HepG2 (cell line): ENCODE measurements around the gene GBA2. TPM values are rescaled to one million over a fixed set of nuclear protein-coding genes. Genes with fewer than 3 reads are reported as not detected.

Experiments used
- DR1 ChIP-seq: sonication (generic); formaldehyde crosslinking; IDR thresholded peaks from 2 replicates; pipeline ENCODE4 v1.8.0; 2021; ENCODE audit warnings: mild to moderate bottlenecking, missing genetic modification reagents, inconsistent platforms
- GABPB1 ChIP-seq: IDR thresholded peaks from 2 replicates; pipeline ENCODE4 v1.6.1; 2016; ENCODE audit warnings: mild to moderate bottlenecking, missing genetic modification reagents, moderate library complexity, missing compliant biosample characterization
- HNF1B ChIP-seq: sonication (generic); formaldehyde crosslinking; IDR thresholded peaks from 2 replicates; pipeline ENCODE4 v1.5.1; 2020; ENCODE audit warnings: mild to moderate bottlenecking, moderate library complexity, missing genetic modification reagents
- IRF2 ChIP-seq: IDR thresholded peaks from 2 replicates; pipeline ENCODE4 v1.6.1; 2018; ENCODE audit warnings: missing genetic modification reagents, missing compliant biosample characterization
- IRX3 ChIP-seq: sonication (generic); formaldehyde crosslinking; IDR thresholded peaks from 2 replicates; pipeline ENCODE4 v1.8.1; 2023; ENCODE audit warnings: mild to moderate bottlenecking, low read depth, missing genetic modification reagents, borderline replicate concordance
- KAT7 ChIP-seq: IDR thresholded peaks from 2 replicates; pipeline ENCODE4 v1.6.1; 2018; ENCODE audit warnings: borderline replicate concordance, missing compliant biosample characterization
- NFE2 ChIP-seq: sonication (generic); formaldehyde crosslinking; IDR thresholded peaks from 2 replicates; pipeline ENCODE4 v1.4.0; 2020; ENCODE audit warnings: missing genetic modification reagents
- NR2F1 ChIP-seq, 2 experiments: fragments of 450-650 bp in 1 of 2; formaldehyde crosslinking in 1 of 2; IDR thresholded peaks; 2 replicates each; pipeline versions ENCODE4 v1.5.0 to v1.6.1; 2016 to 2020; ENCODE audit warnings: mild to moderate bottlenecking in 1 of 2, missing compliant biosample characterization in 1 of 2, missing genetic modification reagents in 1 of 2, moderate library complexity in 1 of 2
- REXO4 ChIP-seq: sonication (generic); formaldehyde crosslinking; IDR thresholded peaks from 2 replicates; pipeline ENCODE4 v1.8.0; 2022; ENCODE audit warnings: missing genetic modification reagents, mild to moderate bottlenecking, borderline replicate concordance
- SMYD3 ChIP-seq: sonication (generic); formaldehyde crosslinking; IDR thresholded peaks from 2 replicates; pipeline ENCODE4 v1.8.1; 2023; ENCODE audit warnings: mild to moderate bottlenecking, missing genetic modification reagents
- SOX13 ChIP-seq, 3 experiments: fragments of 450-650 bp in 1 of 3; sonication (generic) in 1 of 3; formaldehyde crosslinking in 1 of 3; IDR thresholded peaks in 2 of 3; conservative IDR thresholded peaks in 1 of 3; 2 replicates each; pipeline versions ENCODE4 v1.5.0 to v1.6.1; 2016 to 2020; ENCODE audit warnings: antibody characterized with exemption in 1 of 3, mild to moderate bottlenecking in 1 of 3, missing compliant biosample characterization in 1 of 3, missing genetic modification reagents in 1 of 3, moderate library complexity in 1 of 3
- SRSF1 ChIP-seq: fragments of 200-400 bp; formaldehyde crosslinking; optimal IDR thresholded peaks from 2 replicates; pipeline ENCODE3; 2017; ENCODE audit warnings: mild to moderate bottlenecking, low read depth, low read length, moderate library complexity
- SYNCRIP ChIP-seq: fragments of 200-400 bp; formaldehyde crosslinking; IDR thresholded peaks from 2 replicates; pipeline ENCODE4 v1.6.1; 2018; ENCODE audit warnings: mild to moderate bottlenecking, low read depth, low read length; ENCODE audit not compliant: insufficient read depth
- TMF1 ChIP-seq: sonication (generic); formaldehyde crosslinking; IDR thresholded peaks from 2 replicates; pipeline ENCODE4 v1.8.1; 2022; ENCODE audit warnings: low read depth, missing genetic modification reagents
- ZBTB39 ChIP-seq: sonication (generic); formaldehyde crosslinking; IDR thresholded peaks from 2 replicates; pipeline ENCODE4 v1.5.0; 2020; ENCODE audit warnings: missing genetic modification reagents
- ZGPAT ChIP-seq: IDR thresholded peaks from 2 replicates; pipeline ENCODE4 v1.6.1; 2016; ENCODE audit warnings: mild to moderate bottlenecking
- ZKSCAN1 ChIP-seq: fragments of 150-350 bp; IDR thresholded peaks from 2 replicates; pipeline ENCODE4 v1.6.1; 2014; ENCODE audit warnings: low read length
- ZNF513 ChIP-seq: sonication (generic); formaldehyde crosslinking; conservative IDR thresholded peaks from 2 replicates; pipeline ENCODE4 v1.5.0; 2020; ENCODE audit warnings: missing genetic modification reagents
- ZNF878 ChIP-seq: sonication (generic); formaldehyde crosslinking; IDR thresholded peaks from 2 replicates; pipeline ENCODE4 v1.8.1; 2023; ENCODE audit warnings: mild to moderate bottlenecking, missing genetic modification reagents, moderate library complexity
- ZNF879 ChIP-seq: sonication (generic); formaldehyde crosslinking; IDR thresholded peaks from 2 replicates; pipeline ENCODE4 v1.8.1; 2023; ENCODE audit warnings: missing genetic modification reagents
- ZSCAN20 ChIP-seq: sonication (generic); formaldehyde crosslinking; IDR thresholded peaks from 2 replicates; pipeline ENCODE4 v1.4.0; 2020; ENCODE audit warnings: missing genetic modification reagents, mild to moderate bottlenecking, borderline replicate concordance
- polyA plus RNA-seq, 8 experiments: library from polyadenylated mRNA; depleted of rRNA in 3 of 8; stranded (reverse) in 7 of 8; unstranded in 1 of 8; fragments of >200 nt; fragmentation: Illumina TruSeq in 4 of 8; extraction: Trizol in 4 of 8; gene quantifications; 2 replicates each; pipeline versions ENCODE4 v1.2.1 to v1.2.3, GENCODE V29; 2011 to 2016; ENCODE audit warnings: low read depth in 4 of 8, missing spikeins in 1 of 8, mixed read lengths in 1 of 8; ENCODE audit not compliant: insufficient read depth in 1 of 8
- total RNA-seq, 5 experiments: library from RNA; depleted of rRNA; stranded (reverse); fragments of >200 nt; fragmentation: Illumina TruSeq; extraction: Trizol; gene quantifications; 2 replicates each; pipeline ENCODE4 v1.2.3, GENCODE V29; 2016; ENCODE audit warnings: low read depth in 1 of 5

The GBA2 gene
- total and polyA plus RNA-seq, 2 of the 13 experiments (the other 11 are each of a cell fraction or from before 2014, with no cell fraction given), result 37.5 to 86.1 TPM

- TF ChIP-seq NR2F1 (CRISPR knock-in tag; IDR thresholded peaks at IDR 0.05) (no peak), DR1 (no peak), ZNF878 (no peak), ZBTB39 (peak; percentile 73; the same call in 1 of the 2 replicates), GABPB1 (CRISPR knock-in tag) (peak; percentile 90), TMF1 (0 out of 2 replicates have a peak, but pooled peaks have one; percentile 17), NFE2 (CRISPR knock-in tag) (no peak), REXO4 (CRISPR knock-in tag) (no peak), IRF2 (CRISPR knock-in tag) (peak; percentile 18; the same call in 1 of the 2 replicates), SOX13 (IDR thresholded peaks at IDR 0.05) (no peak), SOX13 (CRISPR knock-in tag; conservative IDR thresholded peaks at IDR 0.05 in 1 of 2, IDR thresholded peaks at IDR 0.05 in 1 of 2) (no peak), ZNF513 (CRISPR knock-in tag) (0 out of 2 replicates have a peak, but pooled peaks have one; percentile 82), KAT7 (CRISPR knock-in tag) (no peak), ZSCAN20 (CRISPR knock-in tag) (peak; percentile 86; the same call in 1 of the 2 replicates), SRSF1 (peak; percentile 62), ZGPAT (peak; percentile 65; the same call in 1 of the 2 replicates), HNF1B (CRISPR knock-in tag) (peak; percentile 10; the same call in 1 of the 2 replicates), SMYD3 (CRISPR knock-in tag) (no peak), ZKSCAN1 (no peak), SYNCRIP (no peak), ZNF879 (CRISPR knock-in tag) (no peak), IRX3 (no peak)
These were observed 7.5 kb upstream of the GBA2 start (continued) for GRCh38 chr9:35756275-35757225.
